ENCODE measurements around the gene EDEM1. TPM values are rescaled to one million over a fixed set of nuclear protein-coding genes. Genes with fewer than 3 reads are reported as not detected.

EDEM1 gene
- total and polyA plus RNA-seq, 2 donors (not counting 1 experiment from before 2014, with no cell fraction given) = 58.3 to 167 TPM

GRCh38 chr3:5143464-5143863 is 44.0 kb upstream of the EDEM1 start:
- Histone ChIP-seq H3K79me2 (ENCODE audit: control insufficient read depth, insufficient read depth, low read length) (peaks cover 100% of the 10 kb centered on the region), H3K4me3 (ENCODE audit: control extremely low read depth in 1 of 5, extremely low read depth in 1 of 5, insufficient read depth in 1 of 5, low read depth in 2 of 5, low read length in 4 of 5) (no peak overlapping the region), H3K27ac (ENCODE audit: low read length in 2 of 2) (no peak overlapping the region), H3K4me2 (replicated peaks; ENCODE audit: low read depth, low read length, poor library complexity, severe bottlenecking) (no peak overlapping the region), H3K27me3 (replicated peaks in 1 of 4; ENCODE audit: control extremely low read depth in 1 of 4, control insufficient read depth in 3 of 4, insufficient read depth in 4 of 4, low read length in 3 of 4) (no peaks in the 10 kb centered on the region), H3K36me3 (replicated peaks in 1 of 2; ENCODE audit: control extremely low read depth in 1 of 2, control insufficient read depth in 1 of 2, extremely low read depth in 1 of 2, insufficient read depth in 2 of 2, low read length in 1 of 2) (peaks cover 0 to 9% of the 10 kb centered on the region in 2 experiments), H4K20me1 (ENCODE audit: control insufficient read depth, insufficient read depth, low read length, poor library complexity, severe bottlenecking) (peaks cover 82% of the 10 kb centered on the region), H3K9me3 (ENCODE audit: control extremely low read depth in 1 of 3, control insufficient read depth in 2 of 3, insufficient read depth in 1 of 3, low read length in 2 of 3) (peaks cover 4 to 27% (median 11%) of the 10 kb centered on the region in 3 donors), H2AFZ (ENCODE audit: insufficient read depth, low read depth, low read length, poor library complexity, severe bottlenecking) (no peak overlapping the region), H3K4me1 (ENCODE audit: control insufficient read depth in 2 of 2, insufficient read depth in 2 of 2, low read length in 2 of 2) (peaks cover 26% of the 10 kb centered on the region in 2 donors), H3K9ac (ENCODE audit: low read length) (no peak overlapping the region)
- ATAC-seq (ENCODE audit: low read depth) = no peak
- intact Hi-C loops (cut with micrococcal nuclease) = no loop called here
- TF ChIP-seq EZH2 (IDR thresholded peaks at IDR 0.05; ENCODE audit: borderline replicate concordance, insufficient read depth, low read depth, low read length, poor library complexity, severe bottlenecking) (no peak), CTCF (IDR thresholded peaks at IDR 0.05) (no peak)
- ChIA-PET CTCF (no interaction called here), POLR2A (no interaction called here)
- Mint-ChIP-seq H3K27me3 (no peaks in the 10 kb centered on the region), H3K4me1 (peaks cover 70% of the 10 kb centered on the region), H3K4me3 (no peak overlapping the region), H3K27ac (no peak overlapping the region), H3K9me3 (ENCODE audit: insufficient read depth) (peaks cover 9% of the 10 kb centered on the region)
- no peak for DNase-seq
- 100% methylated on average over 3 of the region's 4 CpGs for WGBS (ENCODE audit: insufficient coverage)

GRCh38 chr3:5144316-5144994 is 43.1 kb upstream of the EDEM1 start:
- H3K27ac Mint-ChIP-seq = no peak overlapping the region
- Histone ChIP-seq H3K9me3 (ENCODE audit: control extremely low read depth in 1 of 3, control insufficient read depth in 2 of 3, insufficient read depth in 1 of 3, low read length in 2 of 3) (peaks cover 4 to 27% (median 11%) of the 10 kb centered on the region in 3 donors), H3K4me1 (ENCODE audit: control insufficient read depth in 2 of 2, insufficient read depth in 2 of 2, low read length in 2 of 2) (peaks cover 16 to 17% of the 10 kb centered on the region in 2 donors), H3K27me3 (replicated peaks in 1 of 4; ENCODE audit: control extremely low read depth in 1 of 4, control insufficient read depth in 3 of 4, insufficient read depth in 4 of 4, low read length in 3 of 4) (no peaks in the 10 kb centered on the region), H3K36me3 (replicated peaks in 1 of 2; ENCODE audit: control extremely low read depth in 1 of 2, control insufficient read depth in 1 of 2, extremely low read depth in 1 of 2, insufficient read depth in 2 of 2, low read length in 1 of 2) (peaks cover 0 to 9% of the 10 kb centered on the region in 2 experiments), H3K4me2 (replicated peaks; ENCODE audit: low read depth, low read length, poor library complexity, severe bottlenecking) (no peak overlapping the region), H3K9ac (ENCODE audit: low read length) (no peak overlapping the region), H3K27ac (ENCODE audit: low read length in 2 of 2) (no peak overlapping the region), H2AFZ (ENCODE audit: insufficient read depth, low read depth, low read length, poor library complexity, severe bottlenecking) (no peak overlapping the region), H3K79me2 (ENCODE audit: control insufficient read depth, insufficient read depth, low read length) (peaks cover 100% of the 10 kb centered on the region), H3K4me3 (ENCODE audit: control extremely low read depth in 1 of 5, extremely low read depth in 1 of 5, insufficient read depth in 1 of 5, low read depth in 2 of 5, low read length in 4 of 5) (no peak overlapping the region), H4K20me1 (ENCODE audit: control insufficient read depth, insufficient read depth, low read length, poor library complexity, severe bottlenecking) (peaks cover 91% of the 10 kb centered on the region)
- TF ChIP-seq CTCF (IDR thresholded peaks at IDR 0.05) (no peak), EZH2 (IDR thresholded peaks at IDR 0.05; ENCODE audit: borderline replicate concordance, insufficient read depth, low read depth, low read length, poor library complexity, severe bottlenecking) (no peak)
- no peak for ATAC-seq (ENCODE audit: low read depth)
- intact Hi-C loops (cut with micrococcal nuclease) = no loop called here
- ChIA-PET POLR2A (no interaction called here), CTCF (interaction anchor here (1.1 kb wide), 1 partner anchor 8 kb away, joined by 3 read pairs; no protein-coding TSS in a partner anchor)
- no peaks in the 10 kb centered on the region for H3K27me3 Mint-ChIP-seq
- H3K9me3 Mint-ChIP-seq (ENCODE audit: insufficient read depth) = peaks cover 8% of the 10 kb centered on the region
- peaks cover 69% of the 10 kb centered on the region for H3K4me1 Mint-ChIP-seq
- no peak for DNase-seq
- no peak overlapping the region for H3K4me3 Mint-ChIP-seq
- no CpG with 5 or more reads among the region's 5 CpGs for WGBS (ENCODE audit: insufficient coverage)

Measured in B cell (primary cell).